ENCODE measurements around the gene RGS7BP. TPM values are rescaled to one million over a fixed set of nuclear protein-coding genes. Genes with fewer than 3 reads are reported as not detected.

RGS7BP gene
- 21.2 TPM for total RNA-seq

DNA sequence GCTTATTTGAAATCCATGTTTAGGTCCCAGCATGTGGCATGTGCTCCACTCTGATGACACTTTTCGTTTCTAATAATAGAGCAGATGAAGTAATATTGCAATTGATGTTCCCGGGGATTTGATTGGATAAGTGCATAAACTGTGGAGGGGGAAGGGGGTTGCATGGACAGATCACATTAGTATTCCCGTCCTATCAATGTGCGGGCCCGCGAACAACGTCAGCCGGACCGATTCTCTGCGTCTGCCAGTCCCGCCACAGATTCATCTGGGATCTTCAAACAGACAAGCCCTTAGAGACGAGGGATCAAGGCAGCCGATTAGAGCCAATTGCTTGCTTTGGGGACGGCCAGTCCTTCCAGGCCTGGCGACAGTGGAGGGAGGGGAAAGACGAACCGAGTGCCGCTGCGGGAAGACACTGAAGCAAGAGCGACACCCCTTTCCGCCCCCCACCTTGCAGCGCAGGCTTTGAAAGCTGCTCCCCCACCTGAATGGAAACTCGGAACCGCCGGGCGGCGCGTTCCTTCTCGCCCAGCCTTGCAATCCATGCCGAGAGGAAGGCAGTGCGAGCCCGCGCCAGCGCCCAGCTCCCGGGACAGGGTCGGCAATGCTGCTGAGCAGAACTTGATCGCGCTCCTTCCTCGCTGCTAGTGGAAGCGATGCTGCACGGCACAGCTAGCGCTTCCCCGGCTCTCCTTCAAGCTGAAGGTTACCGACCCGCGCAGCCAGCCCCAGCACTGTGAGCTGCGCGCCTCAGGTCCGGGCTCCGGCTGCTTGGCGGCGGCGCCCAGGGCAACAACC is at the start of gene RGS7BP:
RGS7BP (plus strand) TSS at position 247 of the 798 bp plus-strand sequence. CDS start 610 bp downstream, outside the sequence.

Small RNAs within 50 kb of the gene (small RNA-seq; reads per million reads assigned to genes)
- gene RN7SL169P = not detected
- not detected for gene RNU6-294P

Other genes starting within 250 kb of the RGS7BP start
- gene SHISAL2B, start 184.5 kb downstream of the RGS7BP start, total RNA-seq = 0.92 TPM

All from diencephalon (tissue), 1 donor.